ENCODE results near the gene NTSR1.

- TF ChIP-seq CTCF (IDR thresholded peaks at IDR 0.05) (no peak), POLR2A (IDR thresholded peaks at IDR 0.05) (no peak)
Observed at GRCh38 chr20:62690261-62690820, 18.3 kb upstream of the NTSR1 start.
